Measurements from ENCODE around the gene CDCA8.

GRCh38 chr1:37677808-37678207 lies 14.5 kb upstream of the CDCA8 start:
- TF ChIP-seq CTCF (IDR thresholded peaks at IDR 0.05; ENCODE audit: insufficient read depth, low read length) (no peak), POLR2AphosphoS5 (IDR thresholded peaks at IDR 0.05; ENCODE audit: low read depth) (no peak), GABPA (IDR thresholded peaks at IDR 0.05; ENCODE audit: low read depth) (no peak), SPI1 (IDR thresholded peaks at IDR 0.05; ENCODE audit: borderline replicate concordance, low read depth) (no peak)
- TF ChIP-seq, protein P1, sequence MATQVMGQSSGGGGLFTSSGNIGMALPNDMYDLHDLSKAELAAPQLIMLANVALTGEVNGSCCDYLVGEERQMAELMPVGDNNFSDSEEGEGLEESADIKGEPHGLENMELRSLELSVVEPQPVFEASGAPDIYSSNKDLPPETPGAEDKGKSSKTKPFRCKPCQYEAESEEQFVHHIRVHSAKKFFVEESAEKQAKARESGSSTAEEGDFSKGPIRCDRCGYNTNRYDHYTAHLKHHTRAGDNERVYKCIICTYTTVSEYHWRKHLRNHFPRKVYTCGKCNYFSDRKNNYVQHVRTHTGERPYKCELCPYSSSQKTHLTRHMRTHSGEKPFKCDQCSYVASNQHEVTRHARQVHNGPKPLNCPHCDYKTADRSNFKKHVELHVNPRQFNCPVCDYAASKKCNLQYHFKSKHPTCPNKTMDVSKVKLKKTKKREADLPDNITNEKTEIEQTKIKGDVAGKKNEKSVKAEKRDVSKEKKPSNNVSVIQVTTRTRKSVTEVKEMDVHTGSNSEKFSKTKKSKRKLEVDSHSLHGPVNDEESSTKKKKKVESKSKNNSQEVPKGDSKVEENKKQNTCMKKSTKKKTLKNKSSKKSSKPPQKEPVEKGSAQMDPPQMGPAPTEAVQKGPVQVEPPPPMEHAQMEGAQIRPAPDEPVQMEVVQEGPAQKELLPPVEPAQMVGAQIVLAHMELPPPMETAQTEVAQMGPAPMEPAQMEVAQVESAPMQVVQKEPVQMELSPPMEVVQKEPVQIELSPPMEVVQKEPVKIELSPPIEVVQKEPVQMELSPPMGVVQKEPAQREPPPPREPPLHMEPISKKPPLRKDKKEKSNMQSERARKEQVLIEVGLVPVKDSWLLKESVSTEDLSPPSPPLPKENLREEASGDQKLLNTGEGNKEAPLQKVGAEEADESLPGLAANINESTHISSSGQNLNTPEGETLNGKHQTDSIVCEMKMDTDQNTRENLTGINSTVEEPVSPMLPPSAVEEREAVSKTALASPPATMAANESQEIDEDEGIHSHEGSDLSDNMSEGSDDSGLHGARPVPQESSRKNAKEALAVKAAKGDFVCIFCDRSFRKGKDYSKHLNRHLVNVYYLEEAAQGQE (IDR thresholded peaks at IDR 0.05; ENCODE audit: insufficient replicate concordance, low read depth), result no peak

All from HL-60 (cell line).